Measurements from ENCODE around the gene MAML3.

DNA sequence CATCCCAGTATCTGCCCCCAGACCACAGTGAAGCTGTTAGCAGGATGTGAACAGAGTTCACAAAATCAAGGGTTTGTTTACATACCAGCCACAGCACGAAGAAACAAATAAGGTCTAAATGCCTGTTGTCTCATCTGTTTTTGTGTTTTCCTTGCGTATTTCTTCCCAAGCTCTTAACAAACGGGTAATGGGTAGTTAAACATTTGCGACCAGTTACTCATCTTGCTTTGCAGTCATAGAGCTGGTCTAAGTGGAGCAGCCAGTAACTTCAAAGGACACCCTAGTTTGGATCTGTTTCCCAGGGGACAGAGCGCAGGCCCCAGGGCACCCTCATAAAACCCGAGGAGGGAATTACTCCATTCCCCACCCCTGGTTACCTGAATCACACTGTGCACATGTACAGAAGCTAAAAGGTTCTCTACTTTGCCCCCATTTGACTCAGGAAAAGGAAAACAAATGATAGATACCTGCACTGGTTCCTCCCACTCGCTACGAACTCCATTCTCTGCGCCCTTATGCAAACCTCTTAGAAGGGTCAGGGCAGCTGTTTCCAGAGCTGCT, 68.8 kb downstream of the MAML3 start:
- no peak for TF ChIP-seq POLR2AphosphoS5 (IDR thresholded peaks at IDR 0.05; ENCODE audit: low read depth, low read length)
- no peak for TF ChIP-seq POLR2A (IDR thresholded peaks at IDR 0.05; ENCODE audit: low read depth, low read length)
- no peak for TF ChIP-seq TAF1 (IDR thresholded peaks at IDR 0.05; ENCODE audit: low read depth, low read length)
- no peak for TF ChIP-seq PAX5 (IDR thresholded peaks at IDR 0.05; ENCODE audit: insufficient read depth, low read length, severe bottlenecking)
- no peak for TF ChIP-seq POU2F2 (IDR thresholded peaks at IDR 0.05; ENCODE audit: low read depth, low read length)
- TF ChIP-seq SPI1 (IDR thresholded peaks at IDR 0.05; ENCODE audit: low read depth, low read length): no peak

All from GM12891 (cell line).